ENCODE results near the gene GNPAT.

The GNPAT gene

DNA sequence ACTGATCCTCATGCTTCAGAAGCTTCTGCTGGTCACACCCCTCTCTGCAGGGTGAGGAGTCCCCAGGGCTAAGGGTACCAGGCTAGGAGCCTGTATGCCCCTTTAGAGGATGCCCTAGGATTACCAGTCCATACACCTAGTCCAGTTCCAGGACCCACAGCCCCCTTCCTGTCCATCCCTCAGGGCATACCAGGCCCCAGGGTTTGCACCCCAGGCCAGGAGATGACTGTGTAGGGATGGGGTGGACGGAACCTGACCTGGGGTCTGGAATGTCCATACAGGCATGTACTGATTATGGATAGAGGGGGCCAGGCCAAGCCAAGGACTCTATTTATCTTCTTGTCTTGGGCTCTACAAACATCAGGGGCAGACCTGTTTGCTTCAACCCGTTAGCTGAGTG, 44.3 kb upstream of the GNPAT start:
- Histone ChIP-seq H3K27ac (no peak overlapping the region), H3K4me3 (no peak overlapping the region)
- TF ChIP-seq, protein P1, sequence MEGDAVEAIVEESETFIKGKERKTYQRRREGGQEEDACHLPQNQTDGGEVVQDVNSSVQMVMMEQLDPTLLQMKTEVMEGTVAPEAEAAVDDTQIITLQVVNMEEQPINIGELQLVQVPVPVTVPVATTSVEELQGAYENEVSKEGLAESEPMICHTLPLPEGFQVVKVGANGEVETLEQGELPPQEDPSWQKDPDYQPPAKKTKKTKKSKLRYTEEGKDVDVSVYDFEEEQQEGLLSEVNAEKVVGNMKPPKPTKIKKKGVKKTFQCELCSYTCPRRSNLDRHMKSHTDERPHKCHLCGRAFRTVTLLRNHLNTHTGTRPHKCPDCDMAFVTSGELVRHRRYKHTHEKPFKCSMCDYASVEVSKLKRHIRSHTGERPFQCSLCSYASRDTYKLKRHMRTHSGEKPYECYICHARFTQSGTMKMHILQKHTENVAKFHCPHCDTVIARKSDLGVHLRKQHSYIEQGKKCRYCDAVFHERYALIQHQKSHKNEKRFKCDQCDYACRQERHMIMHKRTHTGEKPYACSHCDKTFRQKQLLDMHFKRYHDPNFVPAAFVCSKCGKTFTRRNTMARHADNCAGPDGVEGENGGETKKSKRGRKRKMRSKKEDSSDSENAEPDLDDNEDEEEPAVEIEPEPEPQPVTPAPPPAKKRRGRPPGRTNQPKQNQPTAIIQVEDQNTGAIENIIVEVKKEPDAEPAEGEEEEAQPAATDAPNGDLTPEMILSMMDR (IDR thresholded peaks at IDR 0.05), result no peak
- DNase-seq (ENCODE audit: low spot score), result no peak

DNA sequence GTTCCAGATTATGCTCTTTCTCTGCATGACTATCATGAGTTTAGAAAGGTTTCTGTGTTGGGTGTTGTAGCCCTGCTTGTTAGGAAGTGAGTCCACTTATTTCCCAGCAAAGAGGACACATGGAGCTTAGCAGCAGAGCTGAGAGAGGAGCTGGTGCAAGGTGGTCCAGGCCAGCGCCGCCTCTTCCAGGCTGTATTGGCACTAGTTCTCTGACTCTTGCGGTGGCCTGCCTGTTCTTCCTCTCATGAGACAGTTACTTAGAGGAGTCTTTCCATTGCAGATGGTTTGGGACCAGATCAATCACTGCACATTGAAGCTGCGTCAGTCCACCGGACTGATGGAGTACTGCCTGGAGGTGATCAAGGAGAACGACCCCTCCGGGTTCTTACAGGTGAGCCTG, 41.1 kb upstream of the GNPAT start:
- H3K4me3 ChIP-seq, result no peak overlapping the region
- no peak overlapping the region for H3K27ac ChIP-seq
- TF ChIP-seq, protein P1 (IDR thresholded peaks at IDR 0.05), result no peak
- DNase-seq (ENCODE audit: low spot score), result no peak

DNA sequence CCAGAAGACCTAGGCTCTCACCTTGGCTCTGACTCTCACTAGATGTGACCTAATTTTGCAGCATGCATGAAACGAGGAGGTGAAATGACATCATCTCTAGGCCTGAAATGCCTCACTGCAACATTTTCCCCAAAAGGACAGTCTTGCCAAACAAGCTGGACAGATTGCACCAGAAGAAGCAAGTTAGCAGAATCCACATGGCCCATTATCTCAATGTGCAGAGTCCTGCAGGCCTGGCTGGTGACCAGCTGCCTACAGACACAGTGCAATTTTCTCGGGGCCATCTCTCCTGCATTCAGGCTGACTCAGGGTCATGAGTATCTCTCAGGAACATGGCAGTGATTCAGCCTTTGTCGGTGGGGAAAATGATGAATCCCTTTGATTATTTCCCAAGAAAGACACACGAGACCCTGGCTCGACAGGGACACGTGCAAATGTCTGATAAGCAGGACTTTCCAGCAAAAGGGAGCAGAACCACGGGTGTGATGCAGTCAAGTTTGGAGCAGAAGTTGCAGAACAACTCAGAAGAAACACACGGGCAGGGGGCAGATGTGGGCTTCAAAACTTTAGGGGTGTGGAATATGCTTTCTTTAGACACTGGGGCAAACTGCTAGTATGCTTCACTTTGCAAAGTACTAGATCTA, 40.5 kb upstream of the GNPAT start:
- no peak for DNase-seq (ENCODE audit: low spot score)
- H3K4me3 ChIP-seq, result no peak overlapping the region
- TF ChIP-seq, protein P1 (IDR thresholded peaks at IDR 0.05), result no peak
- H3K27ac ChIP-seq, result no peak overlapping the region

DNA sequence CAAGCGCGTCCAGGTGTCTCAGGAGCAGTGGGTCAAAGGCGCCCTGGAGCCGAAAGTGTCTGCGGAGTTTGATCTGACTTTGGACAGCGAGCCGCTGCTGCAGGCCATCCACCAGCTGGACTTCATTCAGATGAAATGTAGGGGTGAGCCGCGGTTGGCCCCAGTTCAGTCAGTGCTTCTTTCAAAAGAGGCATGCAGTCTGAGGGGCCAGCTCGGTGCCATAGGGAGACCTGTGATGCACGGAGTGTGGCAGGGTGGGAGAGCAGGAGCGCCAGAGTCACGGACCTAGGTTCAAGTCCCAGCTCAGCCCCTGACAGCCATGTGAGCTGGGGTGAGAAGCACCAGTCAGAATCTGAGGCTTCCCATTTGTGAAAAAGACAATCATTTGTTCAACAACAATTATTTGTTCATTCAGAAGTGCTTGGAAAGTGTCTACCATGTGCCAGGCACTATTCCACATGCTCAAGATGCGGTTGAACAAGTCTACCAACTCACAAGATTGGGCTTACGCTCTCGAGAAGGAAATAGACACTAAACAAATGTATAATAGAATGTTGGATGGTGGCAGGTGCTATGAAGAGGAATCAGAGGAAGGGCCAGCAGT, 39.5 kb upstream of the GNPAT start:
- Histone ChIP-seq H3K4me3 (no peak overlapping the region), H3K27ac (no peak overlapping the region)
- DNase-seq (ENCODE audit: low spot score), result no peak
- TF ChIP-seq, protein P1 (IDR thresholded peaks at IDR 0.05), result no peak

DNA sequence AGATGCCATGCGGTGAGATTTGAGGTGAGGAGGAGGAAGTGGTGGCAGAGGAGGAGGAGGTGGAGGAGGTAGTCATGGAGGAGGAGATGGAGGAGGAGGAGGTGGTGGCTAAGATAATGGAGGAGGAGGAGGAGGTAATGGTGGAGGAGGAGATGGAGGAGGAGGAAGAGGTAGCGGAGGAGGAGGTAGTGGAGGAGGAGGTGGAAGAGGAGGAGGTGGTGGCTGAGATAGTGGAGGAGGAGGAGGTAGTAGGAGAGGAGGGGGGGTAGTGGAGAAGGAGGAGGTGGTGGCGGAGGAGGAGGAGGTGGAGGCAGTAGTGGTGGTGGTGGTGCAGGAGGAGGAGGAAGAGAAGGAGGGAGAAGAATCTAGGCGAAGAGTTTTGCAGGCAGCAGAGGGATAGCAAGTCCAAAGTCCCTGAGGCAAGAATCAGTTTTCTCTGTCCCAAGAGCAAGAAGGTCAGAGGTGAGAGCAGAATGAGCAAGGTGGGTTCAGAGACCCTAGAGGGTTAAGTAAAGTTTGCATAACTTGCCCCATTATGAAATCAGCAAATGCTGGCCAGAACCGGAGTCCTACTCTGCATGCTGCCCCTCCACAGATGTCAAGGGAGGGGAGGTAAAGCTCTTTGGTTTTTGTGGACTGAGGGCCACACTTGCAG, 38.9 kb upstream of the GNPAT start:
- no peak overlapping the region for H3K4me3 ChIP-seq
- no peak for DNase-seq (ENCODE audit: low spot score)
- TF ChIP-seq, protein P1 (IDR thresholded peaks at IDR 0.05), result no peak
- no peak overlapping the region for H3K27ac ChIP-seq

DNA sequence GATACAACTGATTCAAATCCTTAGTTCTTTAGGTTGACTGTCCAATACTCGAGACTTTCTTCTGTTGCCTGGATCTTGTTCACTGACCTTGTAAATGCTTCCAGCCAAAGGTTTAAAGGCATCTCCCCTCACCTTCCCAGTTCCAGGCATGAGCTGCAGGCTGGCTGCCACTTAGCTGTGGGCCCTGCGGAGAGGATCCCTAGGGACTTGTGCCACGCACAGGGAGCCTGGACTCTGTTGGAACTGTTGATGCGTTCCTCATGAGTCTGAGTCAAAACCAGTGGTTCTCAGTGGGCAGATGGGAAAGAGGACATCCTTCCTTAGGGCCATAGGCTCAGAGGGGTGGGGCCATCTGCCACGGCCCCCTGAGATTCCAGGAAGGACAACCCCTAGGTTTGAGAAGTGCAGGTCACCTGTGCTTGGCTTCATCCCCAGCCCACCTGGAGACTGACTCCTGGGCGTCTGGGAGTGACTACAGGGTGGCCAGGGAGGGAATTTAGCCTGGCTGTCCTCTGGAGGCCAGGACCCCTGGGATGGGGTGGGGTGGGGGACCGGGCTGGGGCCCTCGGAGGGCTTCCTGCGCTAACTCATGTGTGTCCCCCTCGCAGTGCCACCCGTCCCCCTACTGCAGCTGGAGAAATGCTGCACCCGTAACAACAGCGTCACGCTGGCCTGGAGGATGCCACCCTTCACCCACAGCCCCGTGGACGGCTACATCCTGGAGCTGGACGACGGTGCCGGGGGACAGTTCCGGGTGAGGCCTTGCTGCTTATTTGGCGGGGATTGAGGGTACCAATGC, 37.6 kb upstream of the GNPAT start:
- Histone ChIP-seq H3K4me3 (no peak overlapping the region), H3K27ac (no peak overlapping the region)
- TF ChIP-seq, protein P1 (IDR thresholded peaks at IDR 0.05), result no peak

More for the DNA sequence above, 37.6 kb upstream of the GNPAT start:
- no peak for DNase-seq (ENCODE audit: low spot score)
